ENCODE results near the gene MKI67.

GRCh38 chr10:128071417-128071782, 54.8 kb downstream of the MKI67 start:
- TF ChIP-seq POLR2A (IDR thresholded peaks at IDR 0.05; ENCODE audit: low read depth, low read length) (no peak), POLR2AphosphoS5 (IDR thresholded peaks at IDR 0.05; ENCODE audit: low read depth, low read length) (no peak), TAF1 (IDR thresholded peaks at IDR 0.05; ENCODE audit: borderline replicate concordance, low read depth, low read length) (no peak)
